GM21367 (cell line): ENCODE results near the gene IL10.

Source experiments
- ATAC-seq: cut with Tn5 transposase; IDR thresholded peaks from one replicate; pipeline ENCODE4 v1.9.1; 2021; ENCODE audit not compliant: unreplicated experiment

The IL10 gene

DNA sequence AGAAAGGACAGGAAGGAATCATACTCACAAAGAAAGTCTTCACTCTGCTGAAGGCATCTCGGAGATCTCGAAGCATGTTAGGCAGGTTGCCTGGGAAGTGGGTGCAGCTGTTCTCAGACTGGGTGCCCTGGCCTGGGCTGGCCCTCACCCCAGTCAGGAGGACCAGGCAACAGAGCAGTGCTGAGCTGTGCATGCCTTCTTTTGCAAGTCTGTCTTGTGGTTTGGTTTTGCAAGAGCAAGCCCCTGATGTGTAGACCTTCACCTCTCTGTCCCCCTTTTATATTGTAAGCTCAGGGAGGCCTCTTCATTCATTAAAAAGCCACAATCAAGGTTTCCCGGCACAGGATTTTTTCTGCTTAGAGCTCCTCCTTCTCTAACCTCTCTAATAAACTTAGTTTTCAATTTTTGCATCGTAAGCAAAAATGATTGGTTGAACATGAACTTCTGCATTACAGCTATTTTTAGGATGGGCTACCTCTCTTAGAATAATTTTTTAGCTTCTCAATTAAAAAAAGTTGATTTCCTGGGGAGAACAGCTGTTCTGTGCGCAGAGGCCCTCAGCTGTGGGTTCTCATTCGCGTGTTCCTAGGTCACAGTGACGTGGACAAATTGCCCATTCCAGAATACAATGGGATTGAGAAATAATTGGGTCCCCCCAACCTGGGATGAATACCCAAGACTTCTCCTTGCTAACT is at the start of gene IL10:
Gene IL10, minus strand, starts transcription at position 252 of the 695 bp plus-strand sequence. Its CDS starts 59 bp downstream, at position 193.
- ATAC-seq: no peak

GRCh38 chr1:206821493-206821892 is 49.2 kb upstream of the IL10 start:
- no peak for ATAC-seq

- peak; percentile 58 for ATAC-seq
These were observed 44.3 kb upstream of the IL10 start for GRCh38 chr1:206816390-206817287.

DNA sequence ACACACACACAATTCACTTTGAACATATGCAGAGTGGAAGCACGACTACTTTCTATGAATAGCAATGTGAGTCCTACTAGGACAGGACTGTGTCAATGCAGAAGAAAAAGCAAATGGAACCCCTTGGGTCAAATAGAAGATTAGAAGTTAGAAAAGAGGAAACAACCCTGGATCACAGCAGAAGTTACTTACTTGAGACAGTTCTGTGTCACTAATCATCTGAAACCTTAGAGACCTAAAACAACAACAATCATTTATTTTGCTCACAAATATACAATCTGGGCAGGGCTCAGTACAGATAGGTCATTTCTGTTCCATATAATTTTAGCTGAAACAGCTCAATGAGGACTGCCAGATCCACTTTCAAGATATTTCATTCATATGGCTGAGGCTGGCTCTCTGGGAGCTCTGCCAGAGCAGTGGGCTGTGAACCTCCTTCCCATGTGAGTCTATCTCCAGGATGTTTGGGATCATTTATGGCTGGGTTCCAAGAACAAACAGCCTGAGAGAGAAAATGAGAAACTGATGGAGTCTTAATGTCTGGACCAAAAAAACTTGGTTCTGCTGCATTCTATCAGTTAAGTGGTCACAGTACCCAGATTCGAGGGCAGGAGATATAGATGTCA is 42.5 kb upstream of the IL10 start:
- ATAC-seq: no peak

- ATAC-seq: no peak
These were observed 40.2 kb upstream of the IL10 start for GRCh38 chr1:206812471-206812870.

- no peak for ATAC-seq
These were observed 37.3 kb upstream of the IL10 start for GRCh38 chr1:206809504-206810084.

DNA sequence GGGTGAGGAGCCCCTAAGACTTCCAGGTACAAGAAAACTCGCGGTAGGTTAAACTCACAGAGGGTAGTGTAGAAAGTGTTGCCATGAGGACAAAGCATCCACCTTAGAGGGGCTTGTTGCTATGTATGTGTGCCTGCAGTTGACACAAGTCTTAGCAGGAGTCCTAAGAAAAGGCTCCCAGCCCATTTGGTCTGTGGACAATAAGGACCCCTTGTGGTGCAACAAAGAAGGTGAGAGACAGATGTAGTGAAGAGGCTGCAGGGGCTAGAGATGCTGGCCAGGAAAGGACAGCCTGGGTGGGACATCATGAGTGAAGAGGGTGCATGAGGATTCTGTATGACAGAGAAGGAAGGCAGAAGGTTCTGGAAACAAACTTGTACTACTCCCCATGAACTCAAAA is 36.3 kb upstream of the IL10 start:
- no peak for ATAC-seq

DNA sequence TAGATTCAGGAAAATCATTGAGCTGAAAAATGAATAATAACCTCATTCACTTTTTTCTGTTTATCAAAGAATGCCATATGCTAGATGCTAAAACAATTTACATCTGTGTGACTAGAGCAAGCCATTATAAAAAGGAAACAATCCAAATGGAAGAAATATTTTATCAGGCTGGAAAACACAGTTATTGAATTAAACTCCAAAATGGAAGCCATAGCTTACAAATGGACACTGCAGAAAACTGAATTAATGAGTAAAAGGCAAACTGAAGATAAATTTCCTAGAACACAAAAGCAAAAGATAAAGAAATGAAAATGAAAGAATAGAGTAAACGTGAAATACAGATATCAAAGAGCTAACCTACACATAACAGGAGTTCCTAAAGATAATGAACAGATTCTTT is 33.1 kb upstream of the IL10 start:
- no peak for ATAC-seq

DNA sequence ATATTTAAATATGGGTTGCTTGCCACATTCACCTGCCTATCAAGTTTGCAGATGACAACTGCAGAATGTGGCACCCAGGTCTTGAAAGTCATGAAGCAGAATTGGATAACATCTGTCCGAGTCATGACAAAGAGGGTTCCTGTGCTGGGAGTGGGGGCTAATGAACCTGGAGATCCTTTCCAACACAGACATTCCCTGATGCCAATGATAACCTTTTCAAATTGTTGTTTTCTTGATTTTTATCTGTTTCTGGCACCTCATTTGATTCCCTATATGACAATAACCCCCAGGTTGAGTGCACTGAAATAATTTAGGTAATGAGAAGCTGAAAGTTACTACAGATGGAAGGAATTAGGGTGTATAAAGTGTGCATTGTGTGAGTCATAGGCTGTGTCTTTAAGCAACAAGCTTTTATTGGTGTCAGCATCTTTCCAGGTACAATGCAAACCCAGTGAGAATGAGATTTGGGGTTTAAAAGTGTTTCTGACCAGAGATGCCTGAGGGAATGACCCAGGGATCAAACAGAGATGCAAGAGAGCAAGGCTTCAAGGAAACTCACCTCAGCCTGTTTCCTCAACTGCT is 32.0 kb upstream of the IL10 start:
- ATAC-seq: no peak

DNA sequence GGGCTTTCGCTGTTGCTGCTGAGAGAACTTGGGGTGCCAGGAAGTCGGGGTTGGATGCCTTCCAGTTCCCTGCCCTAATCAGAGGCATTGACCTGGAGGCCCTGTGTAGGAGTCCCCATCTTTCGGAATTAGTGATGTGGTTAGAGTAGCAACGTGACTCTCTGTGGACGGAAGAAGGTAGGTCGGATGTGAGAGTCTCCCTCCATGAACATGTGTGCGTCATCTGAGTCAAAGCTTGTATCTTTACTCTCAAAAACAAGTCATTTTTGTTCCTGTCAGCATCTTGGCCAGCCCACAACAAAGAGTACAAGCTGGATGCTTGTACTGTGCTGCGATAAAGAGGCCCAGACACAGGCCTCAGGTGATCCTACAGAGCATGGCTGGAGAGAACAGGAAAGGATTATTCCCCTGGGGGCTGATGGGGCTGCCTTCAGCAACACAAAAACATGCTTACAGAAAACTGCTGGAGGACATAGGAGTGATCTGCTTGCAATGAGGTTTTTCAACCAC is 31.0 kb upstream of the IL10 start:
- peak; percentile 95 for ATAC-seq

DNA sequence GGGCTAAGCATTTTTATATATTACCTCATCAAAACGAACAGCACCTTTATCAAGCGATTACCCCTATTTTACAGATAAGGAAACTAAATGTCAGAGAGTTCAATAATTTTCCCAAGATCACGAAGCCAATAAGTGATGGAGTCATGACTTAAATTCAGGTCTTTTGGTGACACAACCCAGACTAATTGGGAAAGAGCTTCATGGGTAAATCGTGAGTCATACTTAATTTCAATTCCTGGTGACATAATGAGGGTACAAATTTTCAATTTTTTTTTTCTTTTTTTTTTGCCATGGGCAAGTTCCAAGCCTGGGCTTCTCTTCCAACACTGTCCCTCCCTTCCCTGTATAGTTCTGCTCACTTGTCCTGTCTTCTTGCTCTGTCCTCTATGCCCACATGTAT is 30.1 kb upstream of the IL10 start:
- no peak for ATAC-seq

GRCh38 chr1:206801467-206801866 is 29.2 kb upstream of the IL10 start:
- ATAC-seq: no peak

DNA sequence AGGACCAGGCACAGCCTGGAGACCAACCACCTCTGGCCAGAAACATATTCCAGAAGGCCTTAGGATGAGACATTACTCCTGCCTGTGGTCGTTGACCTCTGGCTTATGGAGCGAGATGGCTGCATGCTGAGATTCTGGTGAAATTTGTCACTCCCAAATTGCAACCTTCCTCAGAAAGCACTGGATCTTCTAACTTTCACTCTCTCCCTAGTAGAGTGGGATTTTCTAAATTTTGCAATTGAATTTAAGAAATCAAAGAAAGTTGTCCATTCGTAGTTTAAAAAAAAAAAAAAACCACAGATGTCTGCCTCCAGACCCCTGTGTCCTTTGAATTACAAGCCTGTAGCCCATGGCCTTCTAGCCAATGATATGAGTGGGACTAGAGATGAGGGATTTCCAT is 28.6 kb upstream of the IL10 start:
- ATAC-seq: no peak

GRCh38 chr1:206800411-206800810 is 28.1 kb upstream of the IL10 start:
- ATAC-seq: no peak

- no peak for ATAC-seq
These were observed 27.0 kb upstream of the IL10 start for GRCh38 chr1:206799311-206799710.

GRCh38 chr1:206798384-206798996 is 26.2 kb upstream of the IL10 start:
- ATAC-seq: no peak

GRCh38 chr1:206797534-206798383 is 25.5 kb upstream of the IL10 start:
- no peak for ATAC-seq

GRCh38 chr1:206796981-206797402 is 24.7 kb upstream of the IL10 start:
- ATAC-seq: no peak

DNA sequence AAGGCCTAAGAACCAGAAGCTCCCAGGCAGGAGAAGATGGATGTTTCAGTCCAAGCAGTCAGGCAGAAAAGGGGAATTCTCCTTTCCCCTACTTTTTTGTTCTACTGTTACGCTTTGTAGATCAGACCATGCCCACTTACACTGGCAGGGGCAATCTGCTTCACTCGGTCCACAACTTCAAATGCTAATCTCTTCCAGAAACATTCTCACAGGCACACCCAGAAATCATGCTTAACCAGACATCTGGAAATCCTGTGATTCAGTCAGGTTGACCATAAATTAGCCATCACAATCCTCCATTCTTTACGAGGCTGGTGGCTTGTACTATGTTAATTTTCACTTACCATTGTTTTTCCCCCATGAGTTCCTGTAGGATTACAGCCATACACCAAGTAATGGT is 23.8 kb upstream of the IL10 start:
- ATAC-seq: no peak
